DOHH2 (cell line): ENCODE results near the gene DAPK2.

ENCODE experiments used
- CTCF ChIP-seq: fragments of 200-600 bp; sonication (generic); IDR thresholded peaks from one replicate; pipeline ENCODE4 v1.5.1; 2014; ENCODE audit warnings: antibody characterized with exemption, mild to moderate bottlenecking, low read depth, low read length; ENCODE audit not compliant: poor library complexity, severe bottlenecking
- EZH2phosphoT487 ChIP-seq: fragments of 200-600 bp; sonication (generic); IDR thresholded peaks from 2 replicates; pipeline ENCODE4 v1.6.1; 2017; ENCODE audit warnings: borderline replicate concordance, mild to moderate bottlenecking, antibody characterized with exemption, low read length, moderate library complexity, mixed read lengths

- TF ChIP-seq CTCF (no peak), EZH2phosphoT487 (no peak)
Observed at GRCh38 chr15:63985221-63986184, 60.8 kb downstream of the DAPK2 start.
